GM19025 (cell line): ENCODE measurements around the gene ATG13.

Experiments
- ATAC-seq: cut with Tn5 transposase; IDR thresholded peaks from one replicate; pipeline ENCODE4 v1.9.1; 2021; ENCODE audit warnings: mild to moderate bottlenecking, low read depth, moderate library complexity; ENCODE audit not compliant: unreplicated experiment

Gene ATG13

DNA sequence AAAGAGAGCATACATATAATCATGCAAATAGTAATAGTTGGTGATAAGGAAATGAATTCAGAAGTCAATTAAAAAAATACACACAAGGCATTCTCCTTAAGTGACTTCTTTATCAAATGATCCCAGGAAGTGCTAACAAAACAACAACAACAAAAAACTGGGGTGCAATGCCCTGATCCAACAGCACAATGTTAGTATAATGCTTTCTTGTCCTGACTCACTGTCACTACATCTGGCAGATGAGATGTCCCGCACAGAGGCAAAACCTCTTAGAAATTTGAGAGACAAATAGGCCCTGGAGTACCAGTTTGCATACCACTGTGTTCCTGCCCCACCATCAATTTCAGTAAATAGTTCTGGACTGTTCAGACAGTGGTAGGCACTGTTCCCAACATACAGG, 12.6 kb upstream of the ATG13 start:
- no peak for ATAC-seq

GRCh38 chr11:46607516-46607915, 9.8 kb upstream of the ATG13 start:
- ATAC-seq: no peak

GRCh38 chr11:46609386-46609785, 8.0 kb upstream of the ATG13 start:
- no peak for ATAC-seq

- no peak for ATAC-seq
Observed at GRCh38 chr11:46611526-46612304, 5.6 kb upstream of the ATG13 start.

- no peak for ATAC-seq
Observed at GRCh38 chr11:46612326-46612725, 5.0 kb upstream of the ATG13 start.

- ATAC-seq: no peak
Observed at GRCh38 chr11:46615756-46616155, 1.6 kb upstream of the ATG13 start.

- no peak for ATAC-seq
Observed at GRCh38 chr11:46616551-46617133, 711 bp upstream of the ATG13 start.

DNA sequence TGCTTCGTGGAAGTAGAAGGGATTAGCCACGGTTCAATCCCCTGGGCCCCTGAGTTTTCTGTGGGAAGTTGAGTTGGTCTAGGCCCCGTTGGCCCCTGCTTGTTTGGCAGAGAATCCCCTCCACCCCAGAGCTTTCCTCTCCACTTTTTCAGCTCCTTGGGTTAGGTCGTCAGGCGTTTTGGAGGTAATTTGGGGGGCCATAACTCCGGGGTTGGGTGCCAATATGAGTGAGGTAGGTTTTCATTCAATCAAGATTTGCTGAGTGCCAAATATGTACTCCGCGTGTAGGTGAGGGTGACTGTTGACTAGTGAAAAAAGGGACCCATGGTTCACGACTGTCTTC, 590 bp downstream of the ATG13 start:
- no peak for ATAC-seq

DNA sequence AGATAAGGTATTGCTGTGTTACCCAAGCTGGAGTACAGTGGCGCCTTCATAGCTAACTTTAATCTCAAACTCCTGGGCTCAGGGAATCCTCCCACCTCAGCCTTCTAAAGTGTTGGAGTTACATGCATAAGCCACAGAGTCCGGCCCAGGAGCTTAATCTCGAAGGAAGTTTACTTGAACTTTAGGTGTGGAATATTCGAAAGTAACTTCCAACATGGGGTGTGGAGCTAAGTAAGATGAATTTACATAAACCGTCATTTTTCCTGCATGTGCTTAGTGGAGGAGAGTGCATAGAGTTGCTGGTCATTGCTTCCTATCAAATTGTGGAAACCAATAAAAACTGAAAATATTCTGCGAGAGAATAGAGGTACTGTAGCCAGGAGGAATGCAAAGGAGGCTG, 1.5 kb downstream of the ATG13 start:
- no peak for ATAC-seq

DNA sequence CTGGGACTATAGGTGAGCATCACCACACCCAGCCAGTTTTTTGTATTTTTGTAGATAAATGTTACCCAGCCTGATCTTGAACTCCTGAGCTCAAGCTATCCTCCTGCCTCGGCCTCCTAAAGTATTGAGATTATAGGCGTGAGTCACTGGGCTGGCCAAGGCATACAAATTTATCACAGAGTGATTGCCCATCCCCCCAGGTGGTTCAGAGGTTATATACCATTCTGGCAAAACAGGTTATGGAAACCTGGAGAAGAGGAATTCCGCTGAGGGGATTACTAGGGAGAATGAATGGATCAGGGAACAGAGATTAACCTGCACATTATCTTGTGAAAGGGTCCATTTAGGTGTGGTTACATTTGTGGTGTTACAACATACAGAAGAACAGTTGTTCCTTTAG, 8.1 kb downstream of the ATG13 start:
- ATAC-seq: no peak

DNA sequence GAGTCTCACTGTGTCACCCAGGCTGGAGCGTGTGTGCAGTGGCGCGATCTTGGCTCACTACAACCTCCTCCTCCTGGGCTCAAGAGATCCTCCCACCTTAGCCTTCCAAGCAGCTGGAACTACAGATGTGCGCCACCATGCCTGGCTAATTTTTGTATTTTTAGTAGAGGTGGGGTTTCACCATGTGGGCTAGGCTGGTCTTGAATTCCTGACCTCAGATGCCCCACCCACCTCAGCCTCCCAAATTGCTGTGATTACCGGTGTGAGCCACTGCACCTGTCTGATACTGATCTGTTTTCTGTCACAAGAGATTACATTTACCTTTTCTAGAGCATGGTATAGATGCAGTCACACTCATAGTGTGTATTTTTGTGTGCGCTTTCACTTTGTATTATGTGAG, 11.6 kb downstream of the ATG13 start:
- no peak for ATAC-seq

- no peak for ATAC-seq
Observed at GRCh38 chr11:46630237-46630636, 12.9 kb downstream of the ATG13 start.

DNA sequence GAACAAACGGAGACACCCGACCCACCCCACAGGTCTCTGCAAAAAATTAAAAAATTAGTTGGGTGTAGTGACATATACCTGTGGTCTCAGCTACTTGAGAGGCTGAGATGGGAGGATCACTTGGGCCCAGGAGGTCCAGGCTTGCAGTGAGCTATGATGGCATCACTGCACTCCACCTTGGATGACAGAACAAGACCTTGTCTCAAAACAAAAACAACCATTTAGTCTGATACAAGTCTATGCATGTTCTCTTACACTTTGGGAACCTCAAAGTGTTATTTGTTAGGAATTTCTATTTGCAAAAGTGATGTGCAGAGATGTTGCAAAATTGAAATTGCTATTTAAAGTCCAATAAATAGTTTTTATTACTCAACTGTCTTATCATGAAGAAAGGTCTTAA, 14.3 kb downstream of the ATG13 start:
- no peak for ATAC-seq

- no peak for ATAC-seq
Observed at GRCh38 chr11:46632502-46632901, 15.1 kb downstream of the ATG13 start.

- no peak for ATAC-seq
Observed at GRCh38 chr11:46633291-46634217, 16.2 kb downstream of the ATG13 start.

- ATAC-seq: no peak
Observed at GRCh38 chr11:46635557-46636139, 18.3 kb downstream of the ATG13 start.

DNA sequence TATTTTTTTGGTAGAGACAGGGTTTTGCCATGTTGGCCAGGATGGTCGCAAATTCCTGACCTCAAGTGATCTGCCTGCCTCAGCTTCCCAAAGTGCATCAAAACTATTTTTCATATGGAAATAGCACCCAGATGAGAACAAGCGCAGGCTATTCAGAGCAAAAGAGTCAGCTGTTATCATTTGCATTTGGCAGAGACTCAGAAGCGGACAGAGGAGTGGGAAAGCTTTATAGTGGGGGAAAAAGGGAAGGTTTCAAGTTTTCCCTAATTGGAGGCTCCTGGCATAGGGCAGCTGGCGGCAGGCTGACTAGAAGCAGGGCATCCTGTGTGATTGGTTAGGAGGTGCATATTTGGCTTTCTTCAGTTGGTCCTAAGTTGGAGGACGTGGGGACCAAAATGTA, 20.2 kb downstream of the ATG13 start:
- no peak for ATAC-seq

DNA sequence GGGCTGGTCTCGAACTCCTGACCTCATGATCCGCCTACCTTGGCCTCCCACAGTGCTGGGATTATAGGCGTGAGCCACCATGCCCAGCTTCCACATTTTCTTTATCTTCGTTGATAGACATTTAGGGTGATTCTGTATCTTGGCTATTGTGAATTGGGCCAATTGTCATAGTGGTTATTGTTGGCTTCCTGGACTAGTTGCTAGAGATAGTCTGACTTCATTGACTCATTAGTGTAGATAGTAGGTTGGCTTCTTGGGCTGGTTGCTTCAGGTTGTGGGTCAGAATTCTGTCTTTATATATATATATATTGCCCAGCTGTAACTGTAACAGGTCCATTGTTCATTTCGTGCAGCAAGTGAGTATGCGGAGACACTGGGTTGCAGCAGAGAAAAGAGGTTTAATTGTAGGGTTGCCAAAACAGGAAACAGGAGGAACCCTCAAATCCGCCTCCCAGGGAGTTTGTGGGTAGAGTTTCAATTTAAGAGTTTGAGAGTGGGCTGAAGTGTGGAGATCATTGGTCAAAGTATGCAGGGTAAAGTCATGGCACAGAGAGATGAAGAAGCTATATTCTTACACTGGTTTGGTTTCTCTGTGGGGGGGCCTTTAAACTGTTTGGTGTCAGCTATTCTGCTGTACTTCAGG, 22.0 kb downstream of the ATG13 start:
- no peak for ATAC-seq

DNA sequence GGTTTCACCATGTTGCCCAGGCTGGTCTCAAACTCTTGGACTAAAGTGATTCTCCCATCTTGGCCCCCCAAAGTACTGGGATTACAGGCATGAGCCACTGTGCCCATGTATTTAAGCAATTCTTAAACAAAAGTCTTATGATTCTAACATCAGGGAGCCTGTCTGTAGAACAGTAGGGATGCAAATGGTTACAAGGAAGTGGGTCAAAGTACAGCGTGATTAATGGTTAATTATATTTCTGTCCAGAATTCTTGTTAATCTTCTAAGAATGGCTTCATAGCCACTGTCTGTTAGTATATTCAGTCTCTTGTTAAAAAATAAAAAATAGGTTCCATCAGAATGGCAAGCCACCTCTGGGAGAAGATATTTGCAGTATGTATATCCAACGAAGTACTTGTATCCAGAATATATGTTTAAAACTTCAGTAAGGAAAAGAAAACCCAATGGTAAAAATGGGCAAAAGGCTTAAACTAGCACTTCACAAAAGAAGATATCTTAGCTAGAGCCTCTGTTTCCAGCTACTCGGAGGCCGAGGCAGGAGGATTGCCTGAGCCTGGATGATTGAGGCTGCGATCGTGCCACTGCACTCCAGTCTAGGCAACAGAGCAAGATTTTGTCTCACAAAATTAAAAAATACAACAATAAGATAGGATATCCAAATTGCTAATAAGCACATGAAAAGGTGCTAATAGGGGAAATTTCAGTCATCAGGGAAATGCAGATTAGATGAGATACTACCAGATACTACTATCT, 22.9 kb downstream of the ATG13 start:
- ATAC-seq: no peak

DNA sequence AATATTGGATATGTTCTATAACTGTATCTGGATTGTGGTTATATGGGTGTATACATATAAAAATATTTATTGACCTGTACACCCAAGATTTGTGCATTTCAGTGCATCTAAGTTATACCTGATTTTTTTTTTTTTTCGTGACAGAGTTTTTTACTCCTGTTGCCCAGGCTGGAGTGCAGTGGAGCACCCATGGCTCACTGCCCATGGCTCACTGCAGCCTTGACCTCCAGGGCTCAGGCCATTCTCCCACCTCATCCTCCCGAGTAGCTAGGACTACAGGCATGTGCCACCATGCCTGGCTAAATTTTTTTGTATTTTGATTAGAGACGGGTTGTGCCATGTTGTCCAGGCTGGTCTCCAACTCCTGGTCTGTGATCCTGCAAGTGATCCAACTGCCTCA, 24.3 kb downstream of the ATG13 start:
- no peak for ATAC-seq
